A673 (cell line): Measurements from ENCODE around the gene P2RX5.

Source experiments
- CTCF ChIP-seq: fragments of 300-800, 200-600 bp; sonication (generic); conservative IDR thresholded peaks from 2 replicates; pipeline ENCODE4 v1.5.1; 2017; ENCODE audit warnings: low read depth, mild to moderate bottlenecking, antibody characterized with exemption, low read length, moderate library complexity, mixed read lengths
- EZH2 ChIP-seq: fragments of 200-600 bp; sonication (generic); IDR thresholded peaks from 2 replicates; pipeline ENCODE4 v1.6.1; 2017; ENCODE audit warnings: borderline replicate concordance, low read depth, mild to moderate bottlenecking, mixed read lengths, antibody characterized with exemption, low read length; ENCODE audit not compliant: poor library complexity, severe bottlenecking

- TF ChIP-seq CTCF (no peak), EZH2 (no peak)
These were observed 19.3 kb upstream of the P2RX5 start for GRCh38 chr17:3715296-3715695.
